Measurements from ENCODE around the gene CEP131.

- no peak for TF ChIP-seq TAF1 (IDR thresholded peaks at IDR 0.05; ENCODE audit: low read depth, low read length)
- no peak for TF ChIP-seq POLR2AphosphoS5 (IDR thresholded peaks at IDR 0.05; ENCODE audit: low read depth, low read length)
- no peak for TF ChIP-seq POLR2A (IDR thresholded peaks at IDR 0.05; ENCODE audit: low read depth, low read length)
- no peak for TF ChIP-seq SPI1 (IDR thresholded peaks at IDR 0.05; ENCODE audit: low read depth, low read length)
- no peak for TF ChIP-seq POU2F2 (IDR thresholded peaks at IDR 0.05; ENCODE audit: low read depth, low read length)
- TF ChIP-seq PAX5 (IDR thresholded peaks at IDR 0.05; ENCODE audit: insufficient read depth, low read length, severe bottlenecking) = no peak
Measured at GRCh38 chr17:81241203-81241602, 18.4 kb upstream of the CEP131 start.

All from GM12891 (cell line).